K562 (cell line): ENCODE data around the gene VPS11. TPM values are rescaled to one million over a fixed set of nuclear protein-coding genes. Genes with fewer than 3 reads are reported as not detected.

Experiments used
- ARID3B ChIP-seq: fragments of 250-450 bp; sonication (Bioruptor Pico); IDR thresholded peaks from 2 replicates; pipeline ENCODE4 v1.4.0; 2020; ENCODE audit warnings: borderline replicate concordance
- DPF2 ChIP-seq: fragments of 450-650 bp; IDR thresholded peaks from 2 replicates; pipeline ENCODE4 v1.6.1; 2016
- EWSR1 ChIP-seq: fragments of 450-650 bp; IDR thresholded peaks from 2 replicates; pipeline ENCODE4 v1.6.1; 2018; ENCODE audit warnings: borderline replicate concordance, mild to moderate bottlenecking, low read depth, moderate library complexity; ENCODE audit not compliant: partially characterized antibody
- NFRKB ChIP-seq: fragments of 450-650 bp; IDR thresholded peaks from 2 replicates; pipeline ENCODE4 v1.6.1; 2016; ENCODE audit warnings: low read depth
- NR2C1 ChIP-seq, 2 experiments: fragments of 450-650 bp; IDR thresholded peaks; 2 replicates each; pipeline ENCODE4 v1.6.1; 2017; ENCODE audit warnings: mild to moderate bottlenecking in 2 of 2, antibody characterized with exemption in 1 of 2, inconsistent platforms in 1 of 2, missing compliant biosample characterization in 1 of 2, missing genetic modification characterization in 1 of 2
- NR4A1 ChIP-seq, 2 experiments: fragments of 250-450 bp in 1 of 2; fragments of 450-650 bp in 1 of 2; sonication (Bioruptor Pico) in 1 of 2; IDR thresholded peaks; 2 replicates each; pipeline versions ENCODE4 v1.4.0 to v1.6.1; 2016 to 2020; ENCODE audit warnings: mild to moderate bottlenecking in 2 of 2, missing compliant biosample characterization in 1 of 2, missing genetic modification characterization in 1 of 2, moderate library complexity in 1 of 2
- POLR2AphosphoS5 ChIP-seq: IDR thresholded peaks from 2 replicates; pipeline ENCODE4 v1.6.1; 2011; ENCODE audit warnings: mild to moderate bottlenecking, low read depth, low read length, moderate library complexity; ENCODE audit not compliant: control insufficient read depth, insufficient read depth
- RAD51 ChIP-seq: fragments of 450-650 bp; IDR thresholded peaks from 2 replicates; pipeline ENCODE4 v1.7.1; 2016; ENCODE audit warnings: low read depth, mild to moderate bottlenecking, borderline replicate concordance
- RREB1 ChIP-seq: fragments of 250-450 bp; sonication (Bioruptor Pico); IDR thresholded peaks from 2 replicates; pipeline ENCODE4 v1.4.0; 2020
- SNAPC5 ChIP-seq: fragments of 250-450 bp; sonication (Bioruptor Pico); IDR thresholded peaks from 2 replicates; pipeline ENCODE4 v1.8.0; 2021; ENCODE audit warnings: moderate library complexity, mild to moderate bottlenecking, inconsistent platforms
- TRIM24 ChIP-seq, 2 experiments: fragments of 450-650 bp; IDR thresholded peaks; 2 replicates each; pipeline ENCODE4 v1.6.1; 2016
- ZBTB11 ChIP-seq, 3 experiments: fragments of 200-800 bp in 1 of 3; fragments of 250-450 bp in 1 of 3; fragments of 450-650 bp in 1 of 3; sonication (Bioruptor Pico) in 1 of 3; sonication (Bioruptor generic) in 1 of 3; formaldehyde crosslinking in 1 of 3; IDR thresholded peaks; 2 replicates each; pipeline versions ENCODE4 v1.6.1 to v1.8.0; 2016 to 2022; ENCODE audit warnings: mild to moderate bottlenecking in 2 of 3, missing genetic modification characterization in 2 of 3, missing compliant biosample characterization in 1 of 3, moderate library complexity in 1 of 3
- ZNF431 ChIP-seq: sonication (generic); formaldehyde crosslinking; IDR thresholded peaks from 2 replicates; pipeline ENCODE4 v1.8.0; 2022; ENCODE audit warnings: mild to moderate bottlenecking, missing genetic modification reagents
- ZNF655 ChIP-seq: fragments of 250-450 bp; sonication (Bioruptor Pico); IDR thresholded peaks from 2 replicates; pipeline ENCODE4 v1.5.0; 2021
- polyA plus RNA-seq, 8 experiments: library from polyadenylated mRNA; depleted of rRNA in 4 of 8; stranded (reverse) in 5 of 8; unstranded in 3 of 8; fragments of >200 nt; fragmentation: Nextera tagmentation in 2 of 8; fragmentation: Illumina TruSeq in 1 of 8; extraction: Ambion mirVana in 2 of 8; extraction: Trizol in 1 of 8; gene quantifications; 2 replicates each; pipeline versions ENCODE4 v1.2.1 to v1.2.3, GENCODE V29; 2011 to 2014; ENCODE audit warnings: inconsistent platforms in 1 of 8, missing spikeins in 1 of 8
- total RNA-seq, 7 experiments: library from RNA; depleted of rRNA in 6 of 7; stranded (reverse); fragments of >200 nt in 6 of 7; fragmentation: Illumina TruSeq in 2 of 7; extraction: Trizol in 2 of 7; gene quantifications; 2 replicates each; pipeline versions ENCODE4 v1.2.1 to v1.2.3, GENCODE V29; 2011 to 2021; ENCODE audit warnings: low replicate concordance in 1 of 7

The VPS11 gene
- total and polyA plus RNA-seq, 9 of the 15 experiments (the other 6 are each of a cell fraction or from before 2014, with no cell fraction given) = 14.1 to 35.5 (median 27.5) TPM

- no peak for TF ChIP-seq EWSR1
- peak; percentile 95 for TF ChIP-seq POLR2AphosphoS5
- TF ChIP-seq NR4A1 (CRISPR knock-in tag; IDR thresholded peaks at IDR 0.05) = no peak
- TF ChIP-seq NR4A1 (tag; IDR thresholded peaks at IDR 0.05) = peak; percentile 63; the same call in 1 of the 2 replicates
- peak; percentile 90 for TF ChIP-seq DPF2
- peak in 1 of 3 experiments; percentile 75; a peak in 2 of 6 replicates for TF ChIP-seq ZBTB11 (CRISPR knock-in tag; IDR thresholded peaks at IDR 0.05)
- TF ChIP-seq NR2C1 (IDR thresholded peaks at IDR 0.05) = no peak
- 0 out of 2 replicates have a peak, but pooled peaks have one; percentile 15 for TF ChIP-seq NR2C1 (tag; IDR thresholded peaks at IDR 0.05)
- peak; percentile 64 to 68; a peak in 3 of 4 replicates for TF ChIP-seq TRIM24 (IDR thresholded peaks at IDR 0.05)
- no peak for TF ChIP-seq ZNF431 (CRISPR knock-in tag)
- no peak for TF ChIP-seq ARID3B
- no peak for TF ChIP-seq SNAPC5 (CRISPR knock-in tag)
- peak; percentile 9; the same call in 1 of the 2 replicates for TF ChIP-seq RAD51
- TF ChIP-seq ZNF655 (CRISPR knock-in tag) = no peak
- no peak for TF ChIP-seq RREB1 (CRISPR knock-in tag)
- TF ChIP-seq NFRKB = peak; percentile 67; the same call in 1 of the 2 replicates
Measured at GRCh38 chr11:119085437-119085847, 17.8 kb downstream of the VPS11 start (continued).
